Neuronal stem cell (in vitro differentiated cells): ENCODE measurements around the gene ANKRD13D.
A peak's percentile ranks its signal among the peaks of the same experiment; 100 is the strongest.

Source experiments
- DNase-seq: peaks from one replicate; pipeline ENCODE4 v3.0.0-alpha.2; 2013; ENCODE audit warnings: low spot score
- H2AFZ ChIP-seq: one replicate; pipeline ENCODE4 v1.6.1; 2013; ENCODE audit warnings: mild to moderate bottlenecking, low read length, inconsistent platforms
- H2AK5ac ChIP-seq: 2 replicates; pipeline ENCODE4 v1.6.1; 2013; ENCODE audit warnings: low read depth, mild to moderate bottlenecking, inconsistent platforms, low read length, moderate library complexity, mixed read lengths
- H2BK120ac ChIP-seq: 2 replicates; pipeline ENCODE4 v1.6.1; 2013; ENCODE audit warnings: low read depth, mild to moderate bottlenecking, inconsistent platforms, low read length, moderate library complexity, mixed read lengths
- H2BK12ac ChIP-seq: one replicate; pipeline ENCODE4 v1.6.1; 2013; ENCODE audit warnings: low read length, inconsistent platforms
- H2BK15ac ChIP-seq: 2 replicates; pipeline ENCODE4 v1.6.1; 2013; ENCODE audit warnings: mild to moderate bottlenecking, low read length, inconsistent platforms, mixed read lengths
- H2BK5ac ChIP-seq: one replicate; pipeline ENCODE4 v1.6.1; 2013; ENCODE audit warnings: inconsistent platforms, mild to moderate bottlenecking, low read length, moderate library complexity
- H3K14ac ChIP-seq: one replicate; pipeline ENCODE4 v1.6.1; 2013; ENCODE audit warnings: low read length, inconsistent platforms
- H3K18ac ChIP-seq: 2 replicates; pipeline ENCODE4 v1.6.1; 2013; ENCODE audit warnings: low read length, inconsistent platforms
- H3K23ac ChIP-seq: 2 replicates; pipeline ENCODE4 v1.6.1; 2013; ENCODE audit warnings: low read depth, mild to moderate bottlenecking, mixed read lengths, low read length, inconsistent platforms; ENCODE audit not compliant: poor library complexity
- H3K27ac ChIP-seq: replicated peaks from 3 replicates; pipeline ENCODE4 v1.5.1; 2013; ENCODE audit warnings: low read length, inconsistent platforms
- H3K27me3 ChIP-seq, 3 experiments: 2 replicates each; pipeline ENCODE4 v1.6.1; 2013; ENCODE audit warnings: low read length in 3 of 3, mild to moderate bottlenecking in 2 of 3, inconsistent platforms in 1 of 3, low read depth in 1 of 3, mixed read lengths in 1 of 3, moderate library complexity in 1 of 3; ENCODE audit not compliant: control insufficient read depth in 3 of 3, insufficient read depth in 3 of 3
- H3K36me3 ChIP-seq, 2 donors: replicated peaks in 1 of 2; 2 replicates each; pipeline ENCODE4 v1.6.1; 2013; ENCODE audit warnings: low read length in 2 of 2; ENCODE audit not compliant: control insufficient read depth in 2 of 2, insufficient read depth in 2 of 2
- H3K4ac ChIP-seq: 2 replicates; pipeline ENCODE4 v1.6.1; 2013; ENCODE audit warnings: inconsistent platforms, mild to moderate bottlenecking, low read length, moderate library complexity
- H3K4me1 ChIP-seq, 2 donors: 1 replicate in 1 of 2; 2 replicates in 1 of 2; pipeline ENCODE4 v1.6.1; 2013; ENCODE audit warnings: low read length in 2 of 2, low read depth in 1 of 2; ENCODE audit not compliant: control insufficient read depth in 2 of 2, insufficient read depth in 1 of 2
- H3K4me2 ChIP-seq: one replicate; pipeline ENCODE4 v1.6.1; 2013; ENCODE audit warnings: mild to moderate bottlenecking, low read length, inconsistent platforms; ENCODE audit not compliant: insufficient read depth, poor library complexity, severe bottlenecking
- H3K4me3 ChIP-seq, 2 donors: 2 replicates each; pipeline ENCODE4 v1.5.1; 2013; ENCODE audit warnings: low read length in 2 of 2, mild to moderate bottlenecking in 2 of 2, inconsistent platforms in 1 of 2, moderate library complexity in 1 of 2
- H3K79me1 ChIP-seq: one replicate; pipeline ENCODE4 v1.6.1; 2013; ENCODE audit warnings: low read depth, mild to moderate bottlenecking, inconsistent platforms, low read length, moderate library complexity
- H3K9ac ChIP-seq: one replicate; pipeline ENCODE4 v1.6.1; 2013; ENCODE audit warnings: mild to moderate bottlenecking, low read depth, low read length, inconsistent platforms; ENCODE audit not compliant: poor library complexity
- H3K9me3 ChIP-seq, 2 donors: replicated peaks in 1 of 2; 2 replicates each; pipeline versions ENCODE3 to v1.6.1; 2013; ENCODE audit warnings: low read length in 2 of 2, mild to moderate bottlenecking in 2 of 2, inconsistent platforms in 1 of 2, low read depth in 1 of 2, mixed read lengths in 1 of 2, moderate library complexity in 1 of 2; ENCODE audit not compliant: control insufficient read depth in 2 of 2, insufficient read depth in 1 of 2
- H4K8ac ChIP-seq: one replicate; pipeline ENCODE4 v1.6.1; 2013; ENCODE audit warnings: low read depth, mild to moderate bottlenecking, inconsistent platforms, low read length, moderate library complexity
- H4K91ac ChIP-seq: one replicate; pipeline ENCODE4 v1.6.1; 2013; ENCODE audit warnings: low read length, low read depth, mild to moderate bottlenecking, inconsistent platforms; ENCODE audit not compliant: poor library complexity
- WGBS, 2 donors: extraction: QIAGEN DNeasy Blood & Tissue Kit; methylation state at CpG; one replicate each; pipeline ENCODE4 v1.1.7; 2013; ENCODE audit warnings: missing lambda C conversion rate in 2 of 2, mixed read lengths in 1 of 2; ENCODE audit not compliant: insufficient read length in 2 of 2, insufficient replicate concordance in 1 of 2; ENCODE audit errors: extremely low coverage in 2 of 2; 5-methylcytosine and 5-hydroxymethylcytosine counted together

Gene ANKRD13D

DNA sequence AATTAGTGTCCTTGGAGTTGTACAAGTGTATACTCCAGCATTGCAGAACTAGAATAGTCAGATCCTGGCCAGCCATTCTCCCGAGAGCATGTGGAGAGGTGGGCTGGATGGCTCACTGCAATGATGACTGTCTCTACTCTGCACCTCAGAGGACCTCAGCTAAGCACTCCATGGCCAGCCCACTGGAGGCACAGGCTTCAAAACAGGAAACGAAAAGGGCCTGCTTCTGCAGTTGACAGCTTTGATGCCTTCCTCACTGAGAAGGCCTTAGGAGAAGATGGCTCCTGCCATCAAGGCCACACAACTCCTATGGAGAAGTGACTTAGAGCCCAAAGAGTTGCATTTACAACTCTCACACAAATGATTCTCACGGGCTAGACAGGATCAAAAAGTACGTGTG lies 55.2 kb downstream of the ANKRD13D start:
- no peak overlapping the region for H4K91ac ChIP-seq
- no peak overlapping the region for H2AK5ac ChIP-seq
- no peaks in the 10 kb centered on the region for H3K9me3 ChIP-seq
- no peak overlapping the region for H2BK12ac ChIP-seq
- no peak overlapping the region for H3K4me2 ChIP-seq
- H2BK15ac ChIP-seq = no peak overlapping the region
- no peak overlapping the region for H2BK5ac ChIP-seq
- H3K4me1 ChIP-seq = peaks cover 0 to 3% of the 10 kb centered on the region in 2 donors
- no peak overlapping the region for H3K14ac ChIP-seq
- no peaks in the 10 kb centered on the region for H3K27me3 ChIP-seq
- H3K27ac ChIP-seq = no peak overlapping the region
- H2BK120ac ChIP-seq = no peak overlapping the region
- WGBS, 2 donors = no CpG with 5 or more reads among the region's 4 CpGs
- H3K9ac ChIP-seq = no peak overlapping the region
- no peak overlapping the region for H3K4me3 ChIP-seq
- H3K23ac ChIP-seq = no peak overlapping the region
- H3K4ac ChIP-seq = no peak overlapping the region
- no peaks in the 10 kb centered on the region for H3K36me3 ChIP-seq
- H3K79me1 ChIP-seq = no peaks in the 10 kb centered on the region
- no peak overlapping the region for H4K8ac ChIP-seq
- no peak overlapping the region for H3K18ac ChIP-seq
- H2AFZ ChIP-seq = no peak overlapping the region
- no peak for DNase-seq

DNA sequence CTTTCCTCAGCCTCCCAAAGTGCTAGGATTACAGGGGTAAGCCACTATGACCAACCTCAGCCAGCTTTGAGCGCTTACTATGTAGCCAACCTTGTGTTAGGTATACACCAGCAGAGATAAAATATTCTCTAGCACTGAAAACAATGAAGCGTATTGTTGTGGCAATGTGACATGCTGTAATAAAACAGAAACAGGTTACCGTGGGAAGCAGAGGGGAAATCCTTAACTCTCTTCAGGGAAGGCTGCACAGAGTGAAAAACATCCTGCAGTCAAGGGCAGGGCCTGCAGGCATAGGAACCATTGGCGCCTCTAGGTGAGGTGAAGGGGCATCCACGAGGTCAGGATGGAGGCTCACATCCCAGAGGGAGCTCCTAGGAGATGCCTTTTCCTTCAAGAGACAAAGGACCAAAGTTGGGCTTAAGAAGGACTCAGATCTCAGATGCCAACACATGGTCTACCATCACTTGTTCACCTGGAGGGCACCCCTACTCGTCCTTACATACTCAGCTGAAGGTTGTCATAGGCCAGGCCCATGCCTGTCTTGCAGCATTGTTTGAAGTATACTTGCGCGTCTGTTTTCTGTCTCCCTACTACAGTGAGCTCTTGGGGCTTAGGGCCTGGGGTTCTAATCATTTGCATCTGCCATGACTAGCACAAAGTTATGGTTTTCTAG lies 56.3 kb downstream of the ANKRD13D start:
- Histone ChIP-seq H3K27ac (no peak overlapping the region), H3K27me3 (no peaks in the 10 kb centered on the region), H3K4me3 (no peak overlapping the region), H3K4me1 (peaks cover 0 to 3% of the 10 kb centered on the region in 2 donors), H3K36me3 (no peaks in the 10 kb centered on the region), H3K4me2 (no peak overlapping the region), H3K4ac (no peak overlapping the region), H2BK12ac (no peak overlapping the region), H3K9me3 (no peaks in the 10 kb centered on the region), H4K91ac (no peak overlapping the region), H4K8ac (no peak overlapping the region), H2BK15ac (no peak overlapping the region), H2BK5ac (no peak overlapping the region), H3K23ac (no peak overlapping the region), H3K18ac (no peak overlapping the region), H3K9ac (no peak overlapping the region), H2AFZ (peak overlapping the region; percentile 49), H3K79me1 (no peaks in the 10 kb centered on the region), H2BK120ac (no peak overlapping the region), H3K14ac (no peak overlapping the region), H2AK5ac (no peak overlapping the region)
- WGBS, 2 donors = no CpG with 5 or more reads among the region's 8 CpGs
- no peak for DNase-seq

DNA sequence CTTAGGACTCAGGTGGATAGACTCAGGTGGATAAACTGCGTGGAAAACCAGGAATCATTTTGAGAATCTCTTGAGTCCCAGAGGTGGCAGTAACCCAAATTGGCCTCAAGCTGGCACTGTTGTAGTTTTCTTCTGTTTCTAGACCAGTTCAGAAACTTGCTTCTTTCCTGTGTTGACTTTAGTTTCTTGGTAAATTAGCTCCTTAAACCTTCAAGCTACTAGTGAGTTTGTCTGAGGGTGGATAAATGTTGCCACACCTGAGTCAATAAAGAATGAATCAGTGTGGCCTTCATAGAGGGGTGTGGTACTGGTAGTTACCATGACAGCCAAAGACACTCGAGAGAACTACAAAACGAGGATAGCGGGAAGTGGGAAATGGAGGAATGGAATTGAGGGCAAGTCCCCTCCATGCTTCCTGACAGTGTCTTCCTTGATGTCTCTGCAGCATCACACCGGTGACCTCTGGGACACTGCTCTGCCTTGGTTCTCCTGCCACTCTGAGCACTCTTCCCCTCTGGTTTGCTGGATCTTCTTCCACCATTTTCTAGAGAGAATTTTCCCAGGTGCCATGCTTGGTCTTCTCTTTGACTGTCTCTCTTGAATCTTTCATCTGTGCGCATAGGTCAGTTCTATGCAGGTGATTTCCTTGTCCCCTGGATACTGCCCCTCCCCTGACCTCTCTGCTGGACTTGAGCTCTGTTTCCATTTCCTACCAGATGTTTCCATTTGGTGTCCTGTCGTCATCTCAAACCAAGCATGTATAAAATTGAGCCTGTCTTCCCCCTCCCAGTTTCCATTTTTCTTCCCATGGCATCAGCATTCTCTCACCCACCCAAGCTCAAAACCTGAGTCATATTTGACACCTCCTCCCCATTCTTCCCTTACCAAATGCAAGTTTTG lies 57.1 kb downstream of the ANKRD13D start:
- no peak overlapping the region for H3K14ac ChIP-seq
- no peak overlapping the region for H2BK120ac ChIP-seq
- no peaks in the 10 kb centered on the region for H3K79me1 ChIP-seq
- H2BK5ac ChIP-seq = no peak overlapping the region
- H2BK15ac ChIP-seq = no peak overlapping the region
- H3K4me2 ChIP-seq = no peak overlapping the region
- H3K9me3 ChIP-seq = no peaks in the 10 kb centered on the region
- DNase-seq = no peak
- no peaks in the 10 kb centered on the region for H3K36me3 ChIP-seq
- H4K91ac ChIP-seq = no peak overlapping the region
- H3K18ac ChIP-seq = no peak overlapping the region
- no peak overlapping the region for H2AK5ac ChIP-seq
- H3K27me3 ChIP-seq = no peaks in the 10 kb centered on the region
- H2BK12ac ChIP-seq = no peak overlapping the region
- H3K23ac ChIP-seq = no peak overlapping the region
- H4K8ac ChIP-seq = no peak overlapping the region
- no CpG with 5 or more reads among the region's 7 CpGs for WGBS, 2 donors
- no peak overlapping the region for H3K9ac ChIP-seq
- peak overlapping the region in 1 of 2 donors; percentile 38 for H3K4me3 ChIP-seq
- peak overlapping the region; percentile 49 for H2AFZ ChIP-seq
- peaks cover 0 to 3% of the 10 kb centered on the region in 2 donors for H3K4me1 ChIP-seq
- H3K27ac ChIP-seq = no peak overlapping the region
- no peak overlapping the region for H3K4ac ChIP-seq
